HEK293 (cell line): ENCODE results near the gene RBM17.

ENCODE experiments used
- CTCF ChIA-PET: fragments of 350-600 bp; formaldehyde crosslinking; extraction: SDS; loops from one replicate; lab custom pipeline; 2021; ENCODE audit warnings: antibody characterized with exemption; lab: Yijun Ruan, JAX
- POLR2A ChIA-PET: fragments of 300-600 bp; formaldehyde crosslinking; extraction: SDS; loops from one replicate; lab custom pipeline; 2020; ENCODE audit warnings: antibody characterized with exemption, inconsistent platforms; lab: Yijun Ruan, JAX
- H3K27ac ChIP-seq: fragments of 200-500 bp; sonication (Bioruptor generic); 2 replicates; pipeline ENCODE4 v1.5.1; 2014; ENCODE audit warnings: low read depth, low read length, control low read depth, inconsistent platforms; ENCODE audit errors: extremely low read depth
- H3K36me3 ChIP-seq, 2 experiments: fragments of 200-500 bp in 1 of 2; sonication (Bioruptor generic) in 1 of 2; 1 replicate in 1 of 2; 2 replicates in 1 of 2; pipeline ENCODE4 v1.5.1; 2014 to 2017; ENCODE audit warnings: inconsistent platforms in 2 of 2, low read length in 2 of 2; ENCODE audit not compliant: control insufficient read depth in 2 of 2, insufficient read depth in 1 of 2
- H3K4me1 ChIP-seq: fragments of 200-500 bp; sonication (Bioruptor generic); 2 replicates; pipeline ENCODE4 v1.5.1; 2014; ENCODE audit warnings: mild to moderate bottlenecking, low read length, inconsistent platforms; ENCODE audit not compliant: control insufficient read depth, insufficient read depth
- H3K4me3 ChIP-seq: 2 replicates; pipeline ENCODE4 v1.5.1; 2011; ENCODE audit warnings: low read depth, mild to moderate bottlenecking, control low read depth, low read length, moderate library complexity
- H3K9me3 ChIP-seq: fragments of 200-500 bp; sonication (Bioruptor generic); 2 replicates; pipeline ENCODE4 v1.5.1; 2014; ENCODE audit warnings: low read depth, low read length, inconsistent platforms; ENCODE audit not compliant: control insufficient read depth, insufficient read depth
- GLI4 ChIP-seq: fragments of 450-650 bp; formaldehyde crosslinking; IDR thresholded peaks from 2 replicates; pipeline ENCODE4 v1.5.1; 2016; ENCODE audit warnings: missing biosample characterization, missing genetic modification characterization
- GLIS1 ChIP-seq: fragments of 450-650 bp; formaldehyde crosslinking; IDR thresholded peaks from 2 replicates; pipeline ENCODE4 v1.5.1; 2016; ENCODE audit warnings: missing biosample characterization, missing genetic modification characterization
- IKZF3 ChIP-seq: fragments of 450-650 bp; IDR thresholded peaks from 2 replicates; pipeline ENCODE4 v1.5.0; 2018; ENCODE audit warnings: missing biosample characterization, mild to moderate bottlenecking, missing genetic modification characterization, moderate library complexity
- KLF10 ChIP-seq: fragments of 450-650 bp; IDR thresholded peaks from 2 replicates; pipeline ENCODE4 v1.5.1; 2018; ENCODE audit warnings: missing biosample characterization, mild to moderate bottlenecking, missing genetic modification characterization
- KLF9 ChIP-seq: fragments of 450-650 bp; formaldehyde crosslinking; IDR thresholded peaks from 2 replicates; pipeline ENCODE4 v1.5.1; 2016; ENCODE audit warnings: missing biosample characterization, missing genetic modification characterization, low read depth
- MZF1 ChIP-seq: fragments of 450-650 bp; formaldehyde crosslinking; IDR thresholded peaks from 2 replicates; pipeline ENCODE4 v1.5.1; 2017; ENCODE audit warnings: missing biosample characterization, missing genetic modification characterization, borderline replicate concordance
- PRDM10 ChIP-seq: fragments of 450-650 bp; formaldehyde crosslinking; IDR thresholded peaks from 2 replicates; pipeline ENCODE4 v1.5.1; 2016; ENCODE audit warnings: missing biosample characterization, missing genetic modification characterization
- SP2 ChIP-seq: fragments of 450-650 bp; formaldehyde crosslinking; IDR thresholded peaks from 2 replicates; pipeline ENCODE4 v1.5.1; 2016; ENCODE audit warnings: missing biosample characterization, missing genetic modification characterization
- ZBTB17 ChIP-seq: fragments of 450-650 bp; formaldehyde crosslinking; IDR thresholded peaks from 2 replicates; pipeline ENCODE4 v1.5.1; 2016; ENCODE audit warnings: missing biosample characterization, missing genetic modification characterization
- ZEB2 ChIP-seq: fragments of 450-650 bp; formaldehyde crosslinking; IDR thresholded peaks from 2 replicates; pipeline ENCODE4 v1.5.1; 2016; ENCODE audit warnings: missing biosample characterization, missing genetic modification characterization
- ZNF18 ChIP-seq: fragments of 450-650 bp; formaldehyde crosslinking; IDR thresholded peaks from 2 replicates; pipeline ENCODE4 v1.5.1; 2016; ENCODE audit warnings: missing biosample characterization, missing genetic modification characterization
- ZNF2 ChIP-seq: fragments of 450-650 bp; formaldehyde crosslinking; IDR thresholded peaks from 2 replicates; pipeline ENCODE4 v1.5.1; 2016; ENCODE audit warnings: missing biosample characterization, missing genetic modification characterization
- ZNF274 ChIP-seq, 2 experiments: fragments of 200-500 bp in 1 of 2; fragments of 450-650 bp in 1 of 2; sonication (Bioruptor generic) in 1 of 2; formaldehyde crosslinking in 1 of 2; IDR thresholded peaks; 2 replicates each; pipeline versions ENCODE4 v1.5.1 to v1.6.1; 2014 to 2016; ENCODE audit warnings: borderline replicate concordance in 1 of 2, inconsistent platforms in 1 of 2, low read length in 1 of 2, missing biosample characterization in 1 of 2, missing genetic modification characterization in 1 of 2
- ZNF335 ChIP-seq: fragments of 450-650 bp; formaldehyde crosslinking; conservative IDR thresholded peaks from 2 replicates; pipeline ENCODE4 v1.5.1; 2016; ENCODE audit warnings: missing biosample characterization, missing genetic modification characterization
- ZNF366 ChIP-seq: fragments of 450-650 bp; formaldehyde crosslinking; conservative IDR thresholded peaks from 2 replicates; pipeline ENCODE4 v1.5.1; 2016; ENCODE audit warnings: missing biosample characterization, missing genetic modification characterization
- ZNF561 ChIP-seq: fragments of 450-650 bp; IDR thresholded peaks from 2 replicates; pipeline ENCODE4 v1.5.1; 2018; ENCODE audit warnings: missing biosample characterization, missing genetic modification characterization, borderline replicate concordance
- ZNF600 ChIP-seq: fragments of 450-650 bp; formaldehyde crosslinking; IDR thresholded peaks from 2 replicates; pipeline ENCODE4 v1.5.1; 2016; ENCODE audit warnings: missing biosample characterization, missing genetic modification characterization
- ZNF837 ChIP-seq: fragments of 450-650 bp; formaldehyde crosslinking; IDR thresholded peaks from 2 replicates; pipeline ENCODE4 v1.5.1; 2016; ENCODE audit warnings: missing biosample characterization, missing genetic modification characterization

The RBM17 gene

GRCh38 chr10:6161921-6162320 lies 73.1 kb downstream of the RBM17 start:
- CTCF ChIA-PET = interaction anchor here (0.7 to 3.1 kb wide), 5 partner anchors 11 to 245 kb away, joined by 3 to 16 read pairs (median 5); no protein-coding TSS in a partner anchor
- Histone ChIP-seq H3K27ac (no peak overlapping the region), H3K4me3 (no peak overlapping the region)
- TF ChIP-seq ZNF274 (IDR thresholded peaks at IDR 0.05; ENCODE audit: low read length) (no peak), ZNF274 (tag by site-specific recombination; IDR thresholded peaks at IDR 0.05; ENCODE audit: borderline replicate concordance) (no peak), MZF1 (peak; percentile 74; the same call in 1 of the 2 replicates)
- TF ChIP-seq, all 188 proteins: peak for 1
- H3K4me1 ChIP-seq = peaks cover 7% of the 10 kb centered on the region
- H3K36me3 ChIP-seq = peaks cover 9 to 11% of the 10 kb centered on the region in 2 experiments; a peak in 2 of 3 replicates
- POLR2A ChIA-PET = interaction anchor here (0.8 to 2.0 kb wide), 2 partner anchors 9 to 15 kb away, joined by 4 to 7 read pairs; no protein-coding TSS in a partner anchor
- H3K9me3 ChIP-seq = no peaks in the 10 kb centered on the region

GRCh38 chr10:6162589-6163356 lies 73.9 kb downstream of the RBM17 start:
- Histone ChIP-seq H3K27ac (peak overlapping the region; percentile 24; the same call in 1 of the 2 replicates), H3K4me1 (peaks cover 7% of the 10 kb centered on the region), H3K36me3 (peaks cover 9 to 19% of the 10 kb centered on the region in 2 experiments; a peak in 2 of 3 replicates), H3K4me3 (no peak overlapping the region), H3K9me3 (no peaks in the 10 kb centered on the region)
- POLR2A ChIA-PET = interaction anchor here (0.8 to 2.0 kb wide), 3 partner anchors 10 to 40 kb away, joined by 4 to 19 read pairs (median 7); partner anchors contain the start of gene PFKFB3
- CTCF ChIA-PET = interaction anchor here (0.7 to 3.1 kb wide), 6 partner anchors 12 to 1957 kb away, joined by 3 to 16 read pairs (median 4); no protein-coding TSS in a partner anchor
- TF ChIP-seq ZNF335 (tag by site-specific recombination) (peak; percentile 72), GLIS1 (peak; percentile 31; the same call in 1 of the 2 replicates), SP2 (tag by site-specific recombination) (peak; percentile 66), GLI4 (tag by site-specific recombination) (no peak), ZNF366 (peak; percentile 49; the same call in 1 of the 2 replicates), ZBTB17 (tag by site-specific recombination) (peak; percentile 65), ZNF18 (no peak), KLF9 (tag by site-specific recombination) (peak; percentile 85), ZNF600 (tag by site-specific recombination) (peak; percentile 86), KLF10 (tag by site-specific recombination) (peak; percentile 83), ZNF837 (tag by site-specific recombination) (no peak), PRDM10 (tag by site-specific recombination) (peak; percentile 79), ZNF2 (tag by site-specific recombination) (no peak), ZEB2 (peak; percentile 57; the same call in 1 of the 2 replicates), ZNF561 (tag by site-specific recombination) (peak; percentile 71; the same call in 1 of the 2 replicates), IKZF3 (tag by site-specific recombination) (peak; percentile 85)
